HUES6 (cell line): ENCODE measurements around the gene METTL15.

Experiments
- H3K27ac ChIP-seq: 2 replicates; pipeline ENCODE4 v1.7.0; 2013; ENCODE audit warnings: low read depth, mild to moderate bottlenecking, low read length, inconsistent platforms
- H3K27me3 ChIP-seq: 2 replicates; pipeline ENCODE4 v1.6.1; 2013; ENCODE audit warnings: low read length; ENCODE audit not compliant: control insufficient read depth, insufficient read depth
- H3K36me3 ChIP-seq: 2 replicates; pipeline ENCODE4 v1.6.1; 2013; ENCODE audit warnings: low read length; ENCODE audit not compliant: control insufficient read depth, insufficient read depth
- H3K4me1 ChIP-seq: 2 replicates; pipeline ENCODE4 v1.6.1; 2013; ENCODE audit warnings: low read length; ENCODE audit not compliant: control insufficient read depth, insufficient read depth
- H3K4me3 ChIP-seq: 2 replicates; pipeline ENCODE4 v1.5.1; 2013; ENCODE audit warnings: low read depth, low read length
- H3K9ac ChIP-seq: one replicate; pipeline ENCODE4 v1.6.1; 2013; ENCODE audit warnings: mild to moderate bottlenecking, low read length
- H3K9me3 ChIP-seq: 2 replicates; pipeline ENCODE4 v1.6.1; 2013; ENCODE audit warnings: low read depth, low read length; ENCODE audit not compliant: control insufficient read depth, insufficient read depth

The METTL15 gene

DNA sequence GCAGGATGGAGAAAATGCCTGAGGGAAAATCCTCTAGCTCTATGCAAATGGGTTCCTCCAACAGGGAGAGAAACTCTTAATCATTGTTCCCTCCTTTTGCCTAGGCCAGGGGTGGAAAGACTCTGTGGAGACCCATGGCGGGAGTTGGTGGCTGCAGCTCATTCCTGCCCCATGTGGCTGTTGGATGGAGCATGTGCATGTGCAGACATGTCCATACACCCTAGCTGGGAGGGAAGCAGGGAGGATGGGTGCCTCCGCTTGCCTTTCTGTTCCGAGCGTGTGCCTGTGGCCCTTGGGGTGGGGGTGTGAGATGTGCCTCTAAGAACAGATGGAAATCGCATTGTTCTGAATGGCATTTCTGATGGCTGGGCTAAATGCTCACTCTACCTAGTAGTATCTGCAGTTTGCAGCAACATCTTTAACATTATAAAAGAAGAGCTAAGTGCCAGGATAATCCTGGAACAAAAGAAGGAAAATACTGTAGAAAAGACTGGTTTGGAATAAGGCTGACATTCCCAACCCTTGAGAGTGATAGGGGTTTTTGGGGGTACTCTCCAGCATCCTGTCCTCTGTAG is 31.7 kb downstream of the METTL15 start:
- Histone ChIP-seq H3K27ac (peak overlapping the region; percentile 90; the same call in 1 of the 2 replicates), H3K4me1 (peaks cover 19% of the 10 kb centered on the region), H3K36me3 (peaks cover 27% of the 10 kb centered on the region), H3K27me3 (no peaks in the 10 kb centered on the region), H3K9ac (peak overlapping the region; percentile 72), H3K4me3 (peak overlapping the region; percentile 24; the same call in 1 of the 2 replicates), H3K9me3 (peaks cover 50% of the 10 kb centered on the region)

DNA sequence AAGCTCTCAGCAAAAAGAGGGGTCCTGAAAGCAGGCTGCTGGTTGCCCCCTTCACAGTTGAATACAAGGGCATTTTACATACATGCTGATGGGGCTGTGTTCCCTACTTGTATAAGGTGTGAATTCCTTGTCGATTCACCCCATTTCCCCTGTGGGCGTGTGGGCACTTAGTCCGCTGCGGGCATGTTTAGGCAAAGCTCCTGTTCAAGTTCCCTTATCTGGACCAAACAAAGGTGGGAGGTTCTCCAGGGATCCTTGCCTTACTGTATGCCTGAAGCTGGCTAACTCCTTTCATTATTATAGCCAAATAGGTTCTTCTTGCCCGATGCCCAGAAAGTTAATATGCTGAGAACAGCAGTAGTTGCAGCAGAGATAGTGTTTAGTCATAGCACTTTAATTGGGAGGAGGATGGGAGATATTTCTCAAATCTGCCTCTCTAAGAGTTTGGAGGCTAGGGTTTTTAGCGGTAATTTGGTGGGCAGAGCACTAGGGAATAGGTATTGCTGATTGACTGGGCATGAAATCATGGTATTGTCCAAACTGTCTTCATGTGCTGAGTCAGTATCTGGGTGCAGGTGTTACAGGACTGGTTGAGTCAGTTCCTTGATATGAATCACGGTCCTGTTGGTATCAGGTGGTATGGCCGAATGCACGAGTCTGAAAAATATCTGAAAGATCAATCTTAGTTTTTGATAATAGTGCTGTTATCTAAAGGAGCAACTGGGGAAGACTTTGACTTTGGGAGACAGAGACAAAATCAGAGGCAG is 32.7 kb downstream of the METTL15 start:
- Histone ChIP-seq H3K9ac (peak overlapping the region; percentile 72), H3K27me3 (no peaks in the 10 kb centered on the region), H3K9me3 (peaks cover 47% of the 10 kb centered on the region), H3K27ac (peak overlapping the region; percentile 90; the same call in 1 of the 2 replicates), H3K4me3 (peak overlapping the region; percentile 24; the same call in 1 of the 2 replicates), H3K4me1 (peaks cover 21% of the 10 kb centered on the region), H3K36me3 (peaks cover 19% of the 10 kb centered on the region)

DNA sequence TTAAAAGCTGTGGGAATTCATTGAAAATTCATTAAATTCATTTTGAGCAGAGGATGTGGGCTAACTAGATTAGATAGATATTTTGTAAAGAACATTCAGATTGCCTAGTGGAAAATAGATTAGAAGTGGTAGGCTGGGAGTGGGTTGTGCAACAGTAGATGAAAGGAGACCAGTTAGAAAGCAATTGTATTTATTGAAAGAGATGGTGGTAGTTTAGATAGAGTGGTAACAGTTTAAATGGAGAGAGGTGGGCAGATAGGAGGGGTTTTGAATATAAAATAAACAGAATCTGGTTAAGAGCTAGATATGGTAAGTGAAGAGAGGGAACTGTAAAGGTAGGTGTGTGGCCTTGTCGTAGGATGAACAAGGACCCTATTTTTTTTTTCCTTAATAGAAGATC is 34.5 kb downstream of the METTL15 start:
- peaks cover 11% of the 10 kb centered on the region; the same call in 1 of the 2 replicates for H3K36me3 ChIP-seq
- H3K9ac ChIP-seq = no peak overlapping the region
- no peak overlapping the region for H3K4me3 ChIP-seq
- H3K27ac ChIP-seq = no peak overlapping the region
- peaks cover 33% of the 10 kb centered on the region for H3K9me3 ChIP-seq
- peaks cover 21% of the 10 kb centered on the region for H3K4me1 ChIP-seq
- no peaks in the 10 kb centered on the region for H3K27me3 ChIP-seq

DNA sequence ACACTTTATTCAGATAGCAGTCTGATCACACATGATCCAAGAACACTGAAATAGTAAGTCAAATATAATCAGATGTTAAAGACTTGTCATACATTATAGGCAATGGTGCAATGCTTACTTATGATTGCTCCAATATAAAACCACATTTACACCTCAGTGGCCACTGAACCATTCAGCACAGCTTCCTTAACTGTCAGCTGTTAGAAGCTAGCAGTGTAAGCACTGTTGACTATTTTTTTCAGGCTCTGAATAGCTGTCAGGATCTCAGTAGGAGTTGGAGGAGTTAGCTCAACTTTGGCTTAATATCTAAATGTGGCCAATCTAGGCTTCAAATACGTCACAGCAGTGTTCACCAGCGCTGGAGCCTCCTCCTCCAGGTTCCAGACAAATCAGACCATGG is 36.6 kb downstream of the METTL15 start:
- H3K27ac ChIP-seq = no peak overlapping the region
- peak overlapping the region; percentile 12 for H3K9ac ChIP-seq
- H3K27me3 ChIP-seq = no peaks in the 10 kb centered on the region
- peaks cover 16% of the 10 kb centered on the region for H3K4me1 ChIP-seq
- H3K9me3 ChIP-seq = peaks cover 14% of the 10 kb centered on the region
- H3K4me3 ChIP-seq = no peak overlapping the region
- no peaks in the 10 kb centered on the region; the same call in 1 of the 2 replicates for H3K36me3 ChIP-seq

GRCh38 chr11:28146123-28146751 is 38.0 kb downstream of the METTL15 start:
- H3K27ac ChIP-seq = peak overlapping the region; percentile 30; the same call in 1 of the 2 replicates
- H3K9ac ChIP-seq = no peak overlapping the region
- H3K9me3 ChIP-seq = no peaks in the 10 kb centered on the region
- H3K4me3 ChIP-seq = no peak overlapping the region
- H3K36me3 ChIP-seq = no peaks in the 10 kb centered on the region
- H3K27me3 ChIP-seq = no peaks in the 10 kb centered on the region
- H3K4me1 ChIP-seq = peaks cover 6% of the 10 kb centered on the region

DNA sequence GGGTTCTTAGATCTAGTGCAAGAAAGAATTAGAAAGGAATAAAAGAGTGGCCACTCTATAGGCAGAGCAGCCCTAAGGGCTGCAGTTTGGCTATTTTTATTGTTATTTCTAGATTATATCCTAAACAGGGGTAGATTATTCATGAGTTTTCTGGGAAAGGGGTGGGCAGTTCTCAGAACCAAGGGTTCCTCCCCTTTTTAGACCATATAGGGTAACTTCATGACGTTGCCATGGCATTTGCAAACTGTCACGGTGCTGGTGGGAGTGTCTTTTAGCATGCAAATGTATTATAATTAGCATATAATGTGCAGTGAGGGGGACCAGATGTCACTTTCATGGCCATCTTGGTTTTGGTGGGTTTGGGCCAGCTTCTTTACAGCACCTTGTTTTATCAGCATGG is 44.6 kb downstream of the METTL15 start:
- H3K9ac ChIP-seq = no peak overlapping the region
- peaks cover 6% of the 10 kb centered on the region; the same call in 1 of the 2 replicates for H3K36me3 ChIP-seq
- H3K4me3 ChIP-seq = no peak overlapping the region
- H3K9me3 ChIP-seq = no peaks in the 10 kb centered on the region
- H3K4me1 ChIP-seq = no peaks in the 10 kb centered on the region
- no peak overlapping the region for H3K27ac ChIP-seq
- no peaks in the 10 kb centered on the region for H3K27me3 ChIP-seq

DNA sequence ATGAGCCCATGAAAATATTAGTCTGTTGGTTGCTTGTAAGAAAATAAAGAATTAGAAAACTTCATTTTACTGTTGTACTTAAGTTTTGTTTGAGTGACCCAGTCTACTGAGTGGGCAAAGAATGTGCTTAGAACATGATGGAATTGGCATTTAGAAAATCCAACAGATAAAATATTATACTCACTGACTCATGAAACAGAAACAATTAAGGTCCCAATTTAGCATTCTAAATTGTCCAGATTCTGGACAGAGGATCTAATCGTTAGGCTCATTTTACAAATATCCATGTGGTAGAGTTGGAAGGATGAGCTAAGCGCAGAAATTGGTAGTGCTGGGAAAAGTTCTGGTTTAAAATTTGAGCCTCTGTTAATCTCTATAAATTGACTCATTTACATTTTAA is 45.4 kb downstream of the METTL15 start:
- Histone ChIP-seq H3K4me1 (no peaks in the 10 kb centered on the region), H3K9me3 (no peaks in the 10 kb centered on the region), H3K27me3 (no peaks in the 10 kb centered on the region), H3K27ac (no peak overlapping the region), H3K9ac (no peak overlapping the region), H3K4me3 (no peak overlapping the region), H3K36me3 (peaks cover 14% of the 10 kb centered on the region)

- Histone ChIP-seq H3K9me3 (0 out of 2 replicates have a peak, but pooled peaks cover 3% of the 10 kb centered on the region), H3K4me3 (no peak overlapping the region), H3K27ac (no peak overlapping the region), H3K36me3 (0 out of 2 replicates have a peak, but pooled peaks cover 3% of the 10 kb centered on the region), H3K9ac (no peak overlapping the region), H3K4me1 (no peaks in the 10 kb centered on the region), H3K27me3 (no peaks in the 10 kb centered on the region)
Measured at GRCh38 chr11:28168718-28169117, 60.5 kb downstream of the METTL15 start.

- Histone ChIP-seq H3K4me3 (no peak overlapping the region), H3K36me3 (0 out of 2 replicates have a peak, but pooled peaks cover 7% of the 10 kb centered on the region), H3K9me3 (0 out of 2 replicates have a peak, but pooled peaks cover 6% of the 10 kb centered on the region), H3K9ac (no peak overlapping the region), H3K4me1 (no peaks in the 10 kb centered on the region), H3K27ac (no peak overlapping the region), H3K27me3 (no peaks in the 10 kb centered on the region)
Measured at GRCh38 chr11:28169816-28170215, 61.6 kb downstream of the METTL15 start.

DNA sequence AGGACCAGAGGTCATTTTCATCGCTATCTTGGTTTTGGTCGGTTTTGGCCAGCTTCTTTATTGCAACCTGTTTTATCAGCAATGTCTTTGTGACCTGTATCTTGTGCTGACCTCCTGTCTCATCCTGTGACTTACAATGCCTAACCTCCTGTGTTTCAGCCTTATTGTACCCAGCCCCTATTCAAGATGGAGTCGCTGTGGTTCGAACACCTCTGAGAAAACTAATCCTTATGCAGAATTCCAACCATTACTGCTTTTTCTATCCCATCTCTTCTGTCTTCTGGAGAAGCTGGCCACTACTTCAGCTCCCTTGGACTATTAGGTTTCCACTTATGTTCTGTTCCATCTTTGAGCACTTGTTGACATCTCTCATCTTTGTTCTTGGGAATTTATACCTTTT is 62.6 kb downstream of the METTL15 start:
- H3K9me3 ChIP-seq = 0 out of 2 replicates have a peak, but pooled peaks cover 6% of the 10 kb centered on the region
- 0 out of 2 replicates have a peak, but pooled peaks cover 7% of the 10 kb centered on the region for H3K36me3 ChIP-seq
- no peak overlapping the region for H3K27ac ChIP-seq
- H3K9ac ChIP-seq = no peak overlapping the region
- H3K4me3 ChIP-seq = no peak overlapping the region
- H3K4me1 ChIP-seq = no peaks in the 10 kb centered on the region
- H3K27me3 ChIP-seq = no peaks in the 10 kb centered on the region

DNA sequence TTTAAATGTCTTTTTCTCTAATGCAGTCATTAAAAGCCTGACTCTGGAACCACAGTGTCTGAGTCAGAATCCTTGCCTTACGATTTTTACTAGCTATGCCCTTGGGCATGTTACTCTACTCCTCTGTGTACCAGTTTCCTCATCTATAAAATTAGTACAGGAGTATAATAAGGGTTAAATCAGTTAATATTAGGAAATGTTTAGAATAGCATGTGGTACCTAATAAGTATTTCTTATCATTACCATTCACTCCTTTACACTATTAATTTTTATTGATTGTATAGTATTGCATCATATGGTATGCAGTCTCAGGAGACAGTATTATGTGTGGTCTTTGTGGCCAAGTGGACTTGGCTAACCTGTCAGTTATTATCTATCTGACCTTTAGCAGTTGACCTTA is 68.2 kb downstream of the METTL15 start:
- H3K27ac ChIP-seq = no peak overlapping the region
- H3K27me3 ChIP-seq = no peaks in the 10 kb centered on the region
- H3K9me3 ChIP-seq = 0 out of 2 replicates have a peak, but pooled peaks cover 8% of the 10 kb centered on the region
- H3K36me3 ChIP-seq = 0 out of 2 replicates have a peak, but pooled peaks cover 7% of the 10 kb centered on the region
- no peaks in the 10 kb centered on the region for H3K4me1 ChIP-seq
- no peak overlapping the region for H3K4me3 ChIP-seq
- no peak overlapping the region for H3K9ac ChIP-seq
